Muscle layer of colon (tissue), 2 donors: ENCODE measurements around the gene AKT1S1.

Source experiments
- H3K27ac ChIP-seq: one replicate; pipeline ENCODE4 v1.7.0; 2013; ENCODE audit warnings: low read depth, mild to moderate bottlenecking, low read length, moderate library complexity
- H3K27me3 ChIP-seq, 2 donors: one replicate each; pipeline ENCODE4 v1.7.0; 2013; ENCODE audit warnings: low read length in 2 of 2, mild to moderate bottlenecking in 2 of 2; ENCODE audit not compliant: insufficient read depth in 2 of 2, control insufficient read depth in 1 of 2
- H3K36me3 ChIP-seq: one replicate; pipeline ENCODE4 v1.7.0; 2013; ENCODE audit warnings: mild to moderate bottlenecking, low read length; ENCODE audit not compliant: insufficient read depth
- H3K4me1 ChIP-seq: one replicate; pipeline ENCODE4 v1.7.0; 2013; ENCODE audit warnings: mild to moderate bottlenecking, low read length; ENCODE audit not compliant: insufficient read depth
- H3K4me3 ChIP-seq, 2 donors: one replicate each; pipeline ENCODE4 v1.7.0; 2013; ENCODE audit warnings: low read length in 2 of 2, low read depth in 1 of 2, mild to moderate bottlenecking in 1 of 2, moderate library complexity in 1 of 2
- H3K9ac ChIP-seq: one replicate; pipeline ENCODE4 v1.7.0; 2013; ENCODE audit warnings: low read length
- H3K9me3 ChIP-seq: one replicate; pipeline ENCODE4 v1.7.0; 2013; ENCODE audit warnings: mild to moderate bottlenecking, low read length
- donor health status: abdominal sarcoma.
- donor health status: Adenocarcinoma of cecum.

AKT1S1 gene

DNA sequence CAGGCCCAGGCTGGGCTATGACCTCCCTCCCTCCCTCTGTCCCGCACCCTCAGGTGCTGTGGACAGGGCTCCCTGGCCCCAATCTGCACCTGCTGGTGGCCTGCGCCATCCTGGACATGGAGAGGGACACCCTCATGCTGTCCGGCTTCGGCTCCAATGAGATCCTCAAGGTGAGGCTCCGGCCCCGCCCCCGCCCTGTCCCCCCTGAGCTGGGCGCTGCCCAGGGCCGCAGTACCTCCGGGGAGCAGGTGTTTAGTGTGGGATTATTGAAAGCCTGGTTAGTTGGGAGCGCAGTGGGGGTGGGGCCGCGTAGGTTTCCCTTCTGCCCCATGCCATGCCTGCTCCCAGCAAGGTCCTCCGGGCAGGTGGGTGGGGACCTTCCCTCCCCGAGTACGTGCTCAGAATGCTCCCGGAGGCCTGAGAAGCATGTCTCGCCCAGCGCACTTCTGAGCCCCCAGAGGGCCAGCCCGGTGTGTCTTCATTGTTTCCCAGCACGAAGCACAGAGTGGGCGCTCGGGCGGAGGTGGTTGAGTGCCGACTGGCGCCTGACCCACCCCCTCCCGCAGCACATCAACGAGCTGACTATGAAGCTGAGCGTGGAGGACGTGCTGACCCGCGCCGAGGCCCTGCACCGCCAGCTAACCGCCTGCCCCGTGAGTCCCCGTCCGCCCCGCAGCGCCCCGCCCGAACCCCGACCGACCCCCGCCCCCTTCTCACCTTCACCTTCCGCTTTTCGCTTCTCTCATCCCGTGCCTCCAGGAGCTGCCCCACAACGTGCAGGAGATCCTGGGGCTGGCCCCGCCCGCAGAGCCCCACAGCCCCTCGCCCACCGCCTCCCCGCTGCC, 10.7 kb upstream of the AKT1S1 start:
- Histone ChIP-seq H3K4me1 (no peaks in the 10 kb centered on the region), H3K27me3 (peaks cover 0 to 19% of the 10 kb centered on the region in 2 donors), H3K9me3 (no peaks in the 10 kb centered on the region), H3K4me3 (no peak overlapping the region), H3K9ac (no peak overlapping the region), H3K27ac (no peak overlapping the region), H3K36me3 (peaks cover 20% of the 10 kb centered on the region)

DNA sequence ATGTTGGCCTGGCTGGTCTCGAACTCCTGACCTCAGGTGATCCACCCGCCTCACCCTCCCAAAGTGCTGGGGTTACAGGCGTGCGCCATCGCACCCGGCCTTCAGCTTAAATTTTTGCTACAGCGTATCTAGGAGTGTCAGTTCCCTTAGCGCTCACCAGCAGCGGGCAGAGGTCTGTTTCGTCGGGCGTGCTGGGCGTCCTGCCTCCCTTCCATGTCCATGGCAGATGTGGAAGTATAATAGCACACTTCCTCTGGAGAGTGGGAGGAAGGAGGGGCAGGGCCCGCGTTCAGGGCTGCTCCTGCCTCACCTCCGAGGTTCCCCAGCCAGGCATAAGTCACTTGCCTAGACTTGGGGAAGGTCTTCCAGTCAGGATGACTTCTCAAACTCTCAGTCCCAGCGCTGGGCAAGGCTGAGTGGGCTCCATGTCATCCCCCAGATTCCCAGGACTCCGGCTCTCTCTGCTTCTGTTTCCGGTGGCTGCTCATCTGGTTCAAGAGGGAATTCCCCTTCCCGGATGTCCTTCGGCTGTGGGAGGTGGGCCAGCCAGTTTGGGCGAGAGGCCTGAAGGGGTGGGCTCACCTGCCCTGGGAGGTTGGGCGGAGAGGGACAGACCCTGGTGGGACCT, 10.0 kb upstream of the AKT1S1 start:
- H3K4me3 ChIP-seq, result no peak overlapping the region
- no peak overlapping the region for H3K9ac ChIP-seq
- H3K27me3 ChIP-seq, result peaks cover 0 to 19% of the 10 kb centered on the region in 2 donors
- H3K9me3 ChIP-seq, result no peaks in the 10 kb centered on the region
- no peaks in the 10 kb centered on the region for H3K4me1 ChIP-seq
- no peak overlapping the region for H3K27ac ChIP-seq
- H3K36me3 ChIP-seq, result peaks cover 28% of the 10 kb centered on the region

DNA sequence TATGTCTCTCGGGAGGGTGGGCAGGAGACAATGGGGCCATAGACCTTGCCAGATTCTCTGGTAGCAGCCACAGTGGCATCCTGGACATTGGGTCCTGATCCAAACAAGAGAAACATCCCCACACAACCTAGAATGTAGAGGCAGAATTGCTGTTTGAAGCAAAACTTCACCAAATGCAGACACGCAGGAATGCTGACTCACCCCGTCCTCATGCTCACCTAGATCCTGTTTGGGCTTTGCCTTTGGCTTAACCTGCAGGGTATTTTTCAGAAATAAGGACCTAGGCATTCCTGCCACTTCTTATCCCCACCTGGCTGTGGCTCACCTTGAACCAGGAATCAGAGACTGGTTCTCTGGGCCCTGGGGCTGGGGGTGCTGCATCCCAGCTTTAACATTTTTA, 7.6 kb upstream of the AKT1S1 start:
- Histone ChIP-seq H3K9me3 (no peaks in the 10 kb centered on the region), H3K4me1 (no peaks in the 10 kb centered on the region), H3K4me3 (no peak overlapping the region), H3K9ac (no peak overlapping the region), H3K36me3 (peaks cover 51% of the 10 kb centered on the region), H3K27me3 (peaks cover 0 to 4% of the 10 kb centered on the region in 2 donors), H3K27ac (no peak overlapping the region)

DNA sequence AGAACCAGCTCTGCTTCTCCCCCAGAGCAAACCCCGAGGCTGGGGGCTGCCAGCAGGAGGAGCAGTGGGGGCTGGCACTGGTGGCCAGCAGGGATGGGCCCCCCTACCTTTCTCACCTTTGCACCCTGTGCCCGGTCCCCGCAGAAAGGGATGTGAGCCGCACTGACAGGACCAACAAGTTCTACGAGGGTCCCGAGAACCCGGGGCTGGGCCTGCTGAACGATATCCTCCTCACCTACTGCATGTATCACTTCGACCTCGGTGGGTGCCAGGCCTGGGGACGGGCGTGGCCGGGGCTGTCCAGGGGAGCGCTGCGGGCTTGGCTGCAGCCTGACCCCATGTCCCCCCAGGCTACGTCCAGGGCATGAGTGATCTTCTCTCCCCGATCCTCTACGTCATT, 7.0 kb upstream of the AKT1S1 start:
- Histone ChIP-seq H3K9me3 (no peaks in the 10 kb centered on the region), H3K36me3 (peaks cover 57% of the 10 kb centered on the region), H3K4me1 (peaks cover 4% of the 10 kb centered on the region), H3K27me3 (no peaks in the 10 kb centered on the region), H3K4me3 (no peak overlapping the region), H3K27ac (no peak overlapping the region), H3K9ac (no peak overlapping the region)

DNA sequence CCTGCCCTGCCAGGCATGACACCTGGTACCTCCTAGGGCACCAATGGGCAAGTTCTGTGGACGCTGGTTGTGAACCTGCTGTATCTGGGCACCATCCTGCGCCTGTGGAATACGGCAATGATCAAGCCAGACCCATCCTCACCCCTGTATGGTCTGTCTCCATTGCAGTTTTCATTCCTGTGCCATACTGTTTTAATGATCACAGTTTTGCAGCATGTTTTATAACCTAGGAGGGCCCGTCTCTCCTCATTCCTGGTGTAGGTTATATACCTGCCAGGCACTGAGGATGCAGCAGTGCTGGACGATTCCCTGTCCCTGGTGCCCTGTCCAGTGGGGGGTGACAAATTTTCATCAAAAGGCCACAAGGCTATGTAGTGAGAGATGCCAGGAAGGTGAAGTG, 5.9 kb upstream of the AKT1S1 start:
- Histone ChIP-seq H3K4me1 (peaks cover 13% of the 10 kb centered on the region), H3K27ac (no peak overlapping the region), H3K9ac (no peak overlapping the region), H3K36me3 (peaks cover 64% of the 10 kb centered on the region), H3K27me3 (no peaks in the 10 kb centered on the region), H3K9me3 (no peaks in the 10 kb centered on the region), H3K4me3 (no peak overlapping the region)

DNA sequence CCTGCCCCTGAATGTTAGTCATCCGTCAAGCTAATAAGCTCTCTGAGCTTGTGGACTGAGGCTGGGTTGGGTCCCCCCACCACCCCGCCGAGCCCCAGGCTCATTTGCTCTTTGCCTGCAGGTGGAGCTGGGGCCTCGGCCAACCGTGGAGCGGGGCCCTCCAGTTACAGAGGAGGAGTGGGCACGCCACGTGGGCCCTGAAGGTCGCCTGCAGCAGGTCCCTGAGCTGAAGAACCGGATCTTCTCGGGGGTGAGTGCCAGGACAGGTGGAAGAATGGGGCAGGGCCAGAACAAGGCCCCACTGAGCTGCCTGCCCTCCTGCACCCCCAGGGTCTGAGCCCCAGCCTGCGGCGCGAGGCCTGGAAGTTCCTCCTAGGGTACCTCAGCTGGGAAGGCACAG, 5.5 kb upstream of the AKT1S1 start:
- H3K36me3 ChIP-seq, result peaks cover 64% of the 10 kb centered on the region
- no peaks in the 10 kb centered on the region for H3K9me3 ChIP-seq
- H3K27ac ChIP-seq, result no peak overlapping the region
- peaks cover 13% of the 10 kb centered on the region for H3K4me1 ChIP-seq
- no peaks in the 10 kb centered on the region for H3K27me3 ChIP-seq
- no peak overlapping the region for H3K9ac ChIP-seq
- no peak overlapping the region for H3K4me3 ChIP-seq

DNA sequence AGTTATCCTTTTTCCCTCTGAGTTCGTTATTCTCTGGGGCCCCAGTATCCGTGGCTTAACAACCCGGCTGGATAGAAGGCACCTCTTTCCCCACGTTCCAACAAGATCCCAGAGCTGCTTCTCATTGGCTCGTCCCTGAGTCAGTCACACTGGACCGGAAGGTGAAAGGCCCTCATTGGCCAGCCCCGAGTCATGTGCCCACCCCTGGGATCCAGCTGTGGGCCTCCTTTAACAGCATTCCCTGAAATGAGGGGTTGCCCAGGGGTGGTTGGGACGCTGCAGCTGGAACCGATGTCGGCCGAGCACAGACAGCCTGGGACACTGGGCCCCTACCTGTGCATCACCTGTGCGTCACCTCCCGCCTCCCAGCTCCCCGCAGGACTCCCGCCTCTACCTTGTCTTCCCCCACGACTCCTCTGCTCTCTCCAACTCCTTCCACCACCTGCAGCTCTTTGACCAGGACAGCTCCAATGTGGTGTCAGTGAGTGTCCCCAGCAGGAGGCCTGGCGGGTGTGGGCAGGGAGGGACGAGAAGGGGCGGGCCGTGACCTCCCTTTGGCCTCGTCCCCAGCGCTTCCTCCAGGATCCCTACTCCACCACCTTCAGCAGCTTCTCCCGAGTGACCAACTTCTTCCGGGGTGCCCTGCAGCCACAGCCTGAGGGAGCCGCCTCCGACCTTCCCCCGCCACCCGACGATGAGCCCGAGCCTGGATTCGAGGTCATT, 4.7 kb upstream of the AKT1S1 start:
- Histone ChIP-seq H3K27me3 (no peaks in the 10 kb centered on the region), H3K4me3 (no peak overlapping the region), H3K9ac (no peak overlapping the region), H3K9me3 (no peaks in the 10 kb centered on the region), H3K27ac (no peak overlapping the region), H3K4me1 (peaks cover 13% of the 10 kb centered on the region), H3K36me3 (peaks cover 64% of the 10 kb centered on the region)

DNA sequence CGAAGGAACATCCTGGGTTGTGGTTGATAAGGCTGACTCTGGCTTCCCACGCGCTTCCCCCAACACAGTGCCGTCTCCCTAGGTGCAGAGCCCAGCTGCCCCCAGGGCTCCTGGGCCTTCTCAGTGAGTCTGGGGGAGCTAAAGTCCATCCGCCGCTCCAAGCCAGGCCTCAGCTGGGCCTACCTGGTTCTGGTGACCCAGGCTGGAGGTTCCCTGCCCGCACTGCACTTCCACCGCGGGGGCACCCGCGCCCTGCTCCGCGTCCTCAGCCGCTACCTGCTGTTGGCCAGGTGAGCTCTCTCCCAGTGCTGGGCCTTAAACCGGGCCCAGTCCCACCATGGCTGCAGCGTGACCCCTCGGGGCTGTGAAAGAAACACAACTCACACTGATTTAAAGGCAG, 4.0 kb upstream of the AKT1S1 start:
- H3K27ac ChIP-seq, result no peak overlapping the region
- no peaks in the 10 kb centered on the region for H3K9me3 ChIP-seq
- peaks cover 13% of the 10 kb centered on the region for H3K4me1 ChIP-seq
- no peak overlapping the region for H3K4me3 ChIP-seq
- H3K9ac ChIP-seq, result no peak overlapping the region
- H3K36me3 ChIP-seq, result peaks cover 64% of the 10 kb centered on the region
- no peaks in the 10 kb centered on the region for H3K27me3 ChIP-seq

DNA sequence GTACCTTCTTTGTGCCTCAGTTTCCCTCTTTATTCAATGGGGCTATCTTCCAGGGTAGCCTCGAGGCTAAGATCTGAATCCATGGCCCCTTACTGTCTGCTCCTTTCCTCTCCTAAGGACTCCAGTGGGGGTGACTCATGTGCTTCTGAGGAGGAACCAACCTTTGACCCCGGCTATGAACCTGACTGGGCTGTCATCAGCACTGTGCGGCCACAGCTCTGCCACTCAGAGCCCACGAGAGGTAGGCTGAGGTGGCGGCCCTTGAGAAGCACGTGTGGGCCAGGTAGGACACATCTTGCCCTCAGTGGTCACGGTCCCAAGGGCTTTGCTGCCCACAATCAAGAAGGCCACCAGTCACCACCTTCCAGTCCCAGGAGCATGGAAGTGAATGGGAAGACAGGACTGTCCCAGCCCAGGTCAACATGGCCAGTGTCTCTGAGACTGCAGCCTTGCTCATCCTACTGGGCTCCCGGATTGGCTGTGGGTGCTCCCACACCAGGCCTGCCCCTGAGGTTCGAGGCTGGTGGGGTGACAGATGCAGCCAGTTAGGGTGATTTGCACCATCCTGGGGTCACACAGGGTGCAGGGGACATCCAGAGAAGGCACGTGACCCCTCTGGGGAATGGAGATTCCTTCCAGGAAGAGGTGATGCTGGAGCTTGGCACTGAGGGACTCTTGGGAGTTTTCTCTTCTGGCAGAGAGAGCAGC, 3.2 kb upstream of the AKT1S1 start:
- H3K4me1 ChIP-seq, result peaks cover 17% of the 10 kb centered on the region
- no peaks in the 10 kb centered on the region for H3K27me3 ChIP-seq
- H3K9me3 ChIP-seq, result no peaks in the 10 kb centered on the region
- no peak overlapping the region for H3K27ac ChIP-seq
- peaks cover 64% of the 10 kb centered on the region for H3K36me3 ChIP-seq
- H3K4me3 ChIP-seq, result no peak overlapping the region
- H3K9ac ChIP-seq, result no peak overlapping the region

DNA sequence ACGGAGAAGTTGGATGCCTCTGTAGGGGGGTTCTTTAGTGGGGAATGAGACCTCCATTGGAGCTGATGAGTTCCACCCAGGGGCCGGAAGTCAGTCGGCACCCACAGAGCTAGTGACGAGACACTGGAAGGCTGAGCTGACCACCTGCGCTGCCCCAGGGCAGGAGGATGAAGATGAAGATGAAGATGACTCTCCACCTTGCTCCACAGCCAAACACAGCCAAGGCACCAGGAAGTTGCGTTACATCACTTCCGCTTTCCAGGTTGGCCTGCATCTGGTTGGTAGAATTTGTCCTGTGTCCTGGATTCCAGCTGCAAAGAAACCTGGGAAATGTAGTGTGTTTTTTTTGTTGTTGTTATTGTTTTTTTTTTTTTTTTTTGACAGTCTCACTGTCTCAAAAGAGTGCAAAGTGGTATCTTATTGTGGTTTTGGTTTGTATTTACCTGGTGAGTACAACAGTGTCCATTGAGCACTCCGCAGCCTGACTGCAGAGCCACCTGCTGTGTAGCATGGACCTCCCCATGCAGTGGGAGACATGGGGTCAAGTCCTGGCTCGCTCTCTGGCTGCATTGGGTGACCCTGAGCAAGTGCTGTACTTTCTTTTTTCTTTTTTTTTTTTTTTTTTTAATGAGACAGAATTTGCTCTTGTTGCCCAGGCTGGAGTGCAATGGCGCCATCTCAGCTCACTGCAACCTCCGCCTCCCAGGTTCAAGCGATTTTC, 2.2 kb upstream of the AKT1S1 start:
- Histone ChIP-seq H3K27me3 (no peaks in the 10 kb centered on the region), H3K4me1 (peaks cover 19% of the 10 kb centered on the region), H3K9ac (no peak overlapping the region), H3K36me3 (peaks cover 59% of the 10 kb centered on the region), H3K27ac (no peak overlapping the region), H3K9me3 (no peaks in the 10 kb centered on the region), H3K4me3 (no peak overlapping the region)

DNA sequence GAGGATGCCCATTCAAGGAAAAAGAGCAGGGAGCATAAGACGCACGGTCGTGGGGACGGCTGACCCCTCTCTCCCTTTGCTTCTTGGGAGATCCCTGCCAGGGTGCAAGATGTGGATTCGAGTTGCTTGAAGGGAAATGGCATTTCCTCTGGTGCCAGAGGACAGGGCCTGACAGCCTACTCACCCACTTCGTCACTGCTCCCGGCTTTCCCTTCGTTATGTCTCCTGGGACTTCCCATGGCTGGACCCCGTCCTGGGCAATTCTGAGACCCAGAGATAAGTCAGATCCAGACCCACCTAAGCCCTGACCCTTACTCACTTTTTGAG, 1.6 kb upstream of the AKT1S1 start:
- Histone ChIP-seq H3K4me1 (peaks cover 19% of the 10 kb centered on the region), H3K27ac (peak overlapping the region; percentile 99), H3K36me3 (peaks cover 57% of the 10 kb centered on the region), H3K27me3 (no peaks in the 10 kb centered on the region), H3K9ac (no peak overlapping the region), H3K9me3 (no peaks in the 10 kb centered on the region), H3K4me3 (peak overlapping the region in 1 of 2 donors; percentile 94)
